Chondrocyte (in vitro differentiated cells): ENCODE results near the gene GAPDHS. TPM values are rescaled to one million over a fixed set of nuclear protein-coding genes. Genes with fewer than 3 reads are reported as not detected.

ENCODE experiments used
- DNase-seq: peaks from one replicate; pipeline ENCODE4 v3.0.0; 2021; ENCODE audit warnings: mixed read lengths, low spot score
- H3K27ac Mint-ChIP-seq: one replicate; pipeline ENCODE4 v1.8.0; 2021; ENCODE audit warnings: mild to moderate bottlenecking, moderate library complexity, mixed read lengths; ENCODE audit not compliant: unreplicated experiment
- H3K27me3 Mint-ChIP-seq: 2 replicates; pipeline ENCODE4 v1.8.0; 2021; ENCODE audit warnings: low read depth, mixed read lengths
- H3K36me3 Mint-ChIP-seq: 2 replicates; pipeline ENCODE4 v1.8.0; 2021; ENCODE audit warnings: low read depth, mixed read lengths
- H3K4me1 Mint-ChIP-seq: 2 replicates; pipeline ENCODE4 v1.8.0; 2021; ENCODE audit warnings: low read depth, mild to moderate bottlenecking, mixed read lengths
- H3K4me3 Mint-ChIP-seq: one replicate; pipeline ENCODE4 v1.8.0; 2021; ENCODE audit warnings: mild to moderate bottlenecking, moderate library complexity, mixed read lengths; ENCODE audit not compliant: unreplicated experiment
- H3K9me3 Mint-ChIP-seq: 2 replicates; pipeline ENCODE4 v1.8.0; 2021; ENCODE audit warnings: low read depth, mixed read lengths
- total RNA-seq: library from RNA; stranded (reverse); gene quantifications from 3 replicates; pipeline ENCODE4 v1.2.1, GENCODE V29; 2021
- TF ChIP-seq, protein P1 (sequence below): fragments of 200-600 bp; sonication (generic); IDR thresholded peaks from 2 replicates; pipeline ENCODE4 v1.5.0; 2021; ENCODE audit warnings: antibody characterized with exemption, mild to moderate bottlenecking, moderate library complexity

The GAPDHS gene
- total RNA-seq, 1 donor from 2014 or later: not detected

DNA sequence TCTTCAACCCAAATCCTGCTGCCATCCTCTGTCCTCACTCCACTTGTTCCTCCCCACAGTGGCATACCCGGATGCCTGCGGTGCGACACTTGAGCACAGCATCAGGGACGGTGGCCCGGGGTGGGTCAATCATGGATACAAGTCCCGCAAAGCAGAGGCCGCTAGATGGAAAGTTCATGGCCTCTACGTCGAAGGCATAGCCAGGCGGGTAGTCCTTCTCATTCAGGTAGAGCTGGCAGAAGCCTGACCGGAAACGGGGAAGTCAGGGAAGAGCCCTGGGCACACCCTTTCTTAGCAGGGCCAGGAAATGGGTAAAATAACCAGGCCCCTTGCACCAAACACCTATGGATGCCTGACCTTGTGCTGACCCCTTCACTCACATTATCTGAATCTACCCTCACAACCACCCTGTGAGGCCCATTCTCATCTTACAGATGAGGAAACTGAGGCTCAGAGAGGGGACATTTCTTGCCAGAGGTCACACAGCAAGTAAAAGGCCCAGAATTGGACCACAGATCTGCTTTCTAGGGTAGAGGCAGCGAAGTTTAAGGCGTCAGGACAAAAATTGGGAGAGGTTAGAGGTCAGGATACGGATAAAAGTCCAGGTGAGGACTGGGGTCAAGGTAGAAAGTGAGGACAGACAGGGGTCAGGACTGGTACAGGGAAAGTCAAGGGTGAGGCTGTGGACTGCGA is 23.7 kb downstream of the GAPDHS start:
- no peaks in the 10 kb centered on the region for H3K36me3 Mint-ChIP-seq
- H3K4me1 Mint-ChIP-seq: peaks cover 4% of the 10 kb centered on the region
- peak overlapping the region; percentile 31 for H3K4me3 Mint-ChIP-seq
- DNase-seq: peak; percentile 63
- peaks cover 34% of the 10 kb centered on the region for H3K27me3 Mint-ChIP-seq
- no peak overlapping the region for H3K27ac Mint-ChIP-seq
- H3K9me3 Mint-ChIP-seq: no peaks in the 10 kb centered on the region
- TF ChIP-seq, protein P1, sequence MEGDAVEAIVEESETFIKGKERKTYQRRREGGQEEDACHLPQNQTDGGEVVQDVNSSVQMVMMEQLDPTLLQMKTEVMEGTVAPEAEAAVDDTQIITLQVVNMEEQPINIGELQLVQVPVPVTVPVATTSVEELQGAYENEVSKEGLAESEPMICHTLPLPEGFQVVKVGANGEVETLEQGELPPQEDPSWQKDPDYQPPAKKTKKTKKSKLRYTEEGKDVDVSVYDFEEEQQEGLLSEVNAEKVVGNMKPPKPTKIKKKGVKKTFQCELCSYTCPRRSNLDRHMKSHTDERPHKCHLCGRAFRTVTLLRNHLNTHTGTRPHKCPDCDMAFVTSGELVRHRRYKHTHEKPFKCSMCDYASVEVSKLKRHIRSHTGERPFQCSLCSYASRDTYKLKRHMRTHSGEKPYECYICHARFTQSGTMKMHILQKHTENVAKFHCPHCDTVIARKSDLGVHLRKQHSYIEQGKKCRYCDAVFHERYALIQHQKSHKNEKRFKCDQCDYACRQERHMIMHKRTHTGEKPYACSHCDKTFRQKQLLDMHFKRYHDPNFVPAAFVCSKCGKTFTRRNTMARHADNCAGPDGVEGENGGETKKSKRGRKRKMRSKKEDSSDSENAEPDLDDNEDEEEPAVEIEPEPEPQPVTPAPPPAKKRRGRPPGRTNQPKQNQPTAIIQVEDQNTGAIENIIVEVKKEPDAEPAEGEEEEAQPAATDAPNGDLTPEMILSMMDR: no peak

GRCh38 chr19:35557539-35558399 is 24.5 kb downstream of the GAPDHS start:
- DNase-seq: peak; percentile 81
- Mint-ChIP-seq H3K27ac (no peak overlapping the region), H3K4me1 (peaks cover 4% of the 10 kb centered on the region), H3K36me3 (no peaks in the 10 kb centered on the region), H3K9me3 (no peaks in the 10 kb centered on the region), H3K27me3 (peaks cover 41% of the 10 kb centered on the region), H3K4me3 (peak overlapping the region; percentile 76)
- TF ChIP-seq, protein P1: peak; percentile 25

DNA sequence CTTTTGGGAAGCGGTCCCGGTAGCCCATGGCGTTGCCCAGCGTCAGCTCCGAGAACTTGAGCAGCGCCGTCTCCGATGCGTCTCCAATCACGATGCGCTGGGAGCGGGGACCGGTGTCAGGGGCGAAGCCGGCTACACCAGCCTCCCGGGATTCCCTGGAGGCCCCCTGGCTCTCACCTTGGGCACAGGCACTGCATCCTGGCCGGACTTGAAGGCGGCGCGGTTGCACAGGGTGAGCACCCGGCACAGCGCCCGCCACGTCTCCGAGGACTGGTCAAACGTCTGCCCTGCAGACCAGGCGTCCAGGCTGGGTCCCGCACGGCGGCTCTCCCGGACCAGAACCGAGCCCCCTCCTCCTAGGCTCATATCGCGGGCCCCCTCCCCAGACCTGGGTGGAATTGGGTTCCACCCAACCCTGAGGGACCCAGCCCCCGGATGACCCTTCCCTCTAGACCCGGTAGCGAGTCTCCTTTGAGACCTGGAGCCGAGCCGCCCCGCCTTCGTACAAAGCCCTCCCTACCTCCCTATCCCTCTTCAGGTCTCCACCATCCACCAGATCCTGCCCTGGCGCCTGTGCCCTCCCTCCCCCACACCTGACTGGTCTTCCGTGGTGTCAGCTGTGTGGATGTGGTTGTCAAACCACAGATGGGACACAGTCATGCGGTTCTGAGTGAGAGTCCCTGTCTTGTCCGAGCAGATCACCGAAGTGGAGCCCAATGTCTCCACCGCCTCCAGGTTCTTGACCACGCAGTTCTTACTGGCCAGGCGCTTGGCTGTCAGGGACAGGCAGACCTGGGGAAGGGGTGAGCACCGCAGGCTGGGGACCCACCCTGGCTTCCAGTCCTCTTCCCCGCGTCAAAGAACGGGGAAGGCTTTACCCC is 25.4 kb downstream of the GAPDHS start:
- no peaks in the 10 kb centered on the region for H3K36me3 Mint-ChIP-seq
- TF ChIP-seq, protein P1: no peak
- H3K27me3 Mint-ChIP-seq: peaks cover 41% of the 10 kb centered on the region
- H3K9me3 Mint-ChIP-seq: no peaks in the 10 kb centered on the region
- peaks cover 4% of the 10 kb centered on the region for H3K4me1 Mint-ChIP-seq
- DNase-seq: peak; percentile 74
- no peak overlapping the region for H3K27ac Mint-ChIP-seq
- H3K4me3 Mint-ChIP-seq: peak overlapping the region; percentile 76

- no peaks in the 10 kb centered on the region for H3K36me3 Mint-ChIP-seq
- H3K4me3 Mint-ChIP-seq: no peak overlapping the region
- H3K27me3 Mint-ChIP-seq: peaks cover 41% of the 10 kb centered on the region
- no peak for DNase-seq
- H3K4me1 Mint-ChIP-seq: peaks cover 4% of the 10 kb centered on the region
- H3K9me3 Mint-ChIP-seq: no peaks in the 10 kb centered on the region
- TF ChIP-seq, protein P1: no peak
- H3K27ac Mint-ChIP-seq: no peak overlapping the region
These were observed 26.0 kb downstream of the GAPDHS start for GRCh38 chr19:35559281-35559659.

GRCh38 chr19:35559781-35560180 is 26.5 kb downstream of the GAPDHS start:
- TF ChIP-seq, protein P1: no peak
- Mint-ChIP-seq H3K27me3 (peaks cover 41% of the 10 kb centered on the region), H3K4me1 (peaks cover 4% of the 10 kb centered on the region), H3K36me3 (no peaks in the 10 kb centered on the region), H3K27ac (no peak overlapping the region), H3K4me3 (no peak overlapping the region), H3K9me3 (no peaks in the 10 kb centered on the region)
- no peak for DNase-seq
